Kidney epithelial cell (primary cell): ENCODE data around the gene DUSP2. TPM values are rescaled to one million over a fixed set of nuclear protein-coding genes. Genes with fewer than 3 reads are reported as not detected.

Experiments
- DNase-seq: peaks from one replicate; pipeline ENCODE4 v3.0.0-alpha.2; 2010; ENCODE audit warnings: low read depth
- H3K27me3 ChIP-seq: 2 replicates; pipeline ENCODE4 v1.6.0; 2011; ENCODE audit warnings: low read length; ENCODE audit not compliant: control insufficient read depth, insufficient read depth
- H3K36me3 ChIP-seq: 2 replicates; pipeline ENCODE4 v1.5.1; 2011; ENCODE audit warnings: low read length; ENCODE audit not compliant: control insufficient read depth, insufficient read depth
- H3K4me3 ChIP-seq: 2 replicates; pipeline ENCODE4 v1.5.1; 2011; ENCODE audit warnings: low read depth, mild to moderate bottlenecking, control low read depth, low read length
- total RNA-seq: library from RNA; depleted of rRNA; stranded (reverse); fragments of >200 nt; gene quantifications from 2 replicates; pipeline ENCODE4 v1.2.3, GENCODE V29; 2015
- TF ChIP-seq, protein P1 (sequence below): IDR thresholded peaks from 2 replicates; pipeline ENCODE4 v1.5.1; 2011; ENCODE audit warnings: mild to moderate bottlenecking, moderate library complexity, low read length, control low read depth, inconsistent platforms; ENCODE audit not compliant: insufficient read depth, poor library complexity, severe bottlenecking

DUSP2 gene
- total RNA-seq, 1 donor from 2014 or later: 1.7 TPM

DNA sequence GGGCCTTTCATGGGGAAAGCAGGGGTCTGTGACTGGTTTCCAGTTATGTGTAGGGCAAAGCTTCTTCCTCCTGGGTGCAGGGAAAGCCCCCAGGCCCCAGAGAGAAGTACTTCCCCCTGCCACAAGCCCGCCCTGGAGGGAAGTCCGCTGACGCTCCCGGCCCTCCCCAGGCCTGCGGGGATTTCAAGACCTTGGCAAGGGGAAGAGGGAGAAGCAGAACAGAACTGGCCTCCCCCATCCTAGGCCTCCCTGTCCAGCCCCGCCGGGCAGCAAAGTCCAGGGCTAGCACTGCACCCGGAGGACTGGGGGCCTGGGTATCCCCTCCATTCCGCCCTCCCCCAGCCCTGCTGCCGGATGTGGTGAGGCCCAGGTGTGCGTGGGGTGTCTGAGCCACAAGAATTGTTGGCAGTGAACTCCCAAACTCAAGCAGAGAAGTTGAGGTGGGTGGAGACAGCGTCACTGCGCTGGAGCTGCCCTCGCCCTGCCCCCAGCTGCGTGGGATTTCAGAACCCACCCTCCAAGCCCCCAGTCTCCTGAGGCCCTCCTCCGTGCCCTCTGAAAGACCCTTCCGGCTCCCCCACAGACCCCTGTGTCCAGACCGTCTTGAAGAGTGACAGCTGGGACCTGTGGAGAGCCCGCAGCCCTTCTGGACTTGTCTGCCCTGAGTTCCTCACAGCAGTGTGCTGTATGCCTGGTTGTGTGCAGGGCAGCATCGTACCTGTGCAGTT lies 1.1 kb upstream of the DUSP2 start:
- no peak for DNase-seq
- TF ChIP-seq, protein P1, sequence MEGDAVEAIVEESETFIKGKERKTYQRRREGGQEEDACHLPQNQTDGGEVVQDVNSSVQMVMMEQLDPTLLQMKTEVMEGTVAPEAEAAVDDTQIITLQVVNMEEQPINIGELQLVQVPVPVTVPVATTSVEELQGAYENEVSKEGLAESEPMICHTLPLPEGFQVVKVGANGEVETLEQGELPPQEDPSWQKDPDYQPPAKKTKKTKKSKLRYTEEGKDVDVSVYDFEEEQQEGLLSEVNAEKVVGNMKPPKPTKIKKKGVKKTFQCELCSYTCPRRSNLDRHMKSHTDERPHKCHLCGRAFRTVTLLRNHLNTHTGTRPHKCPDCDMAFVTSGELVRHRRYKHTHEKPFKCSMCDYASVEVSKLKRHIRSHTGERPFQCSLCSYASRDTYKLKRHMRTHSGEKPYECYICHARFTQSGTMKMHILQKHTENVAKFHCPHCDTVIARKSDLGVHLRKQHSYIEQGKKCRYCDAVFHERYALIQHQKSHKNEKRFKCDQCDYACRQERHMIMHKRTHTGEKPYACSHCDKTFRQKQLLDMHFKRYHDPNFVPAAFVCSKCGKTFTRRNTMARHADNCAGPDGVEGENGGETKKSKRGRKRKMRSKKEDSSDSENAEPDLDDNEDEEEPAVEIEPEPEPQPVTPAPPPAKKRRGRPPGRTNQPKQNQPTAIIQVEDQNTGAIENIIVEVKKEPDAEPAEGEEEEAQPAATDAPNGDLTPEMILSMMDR: no peak
- Histone ChIP-seq H3K27me3 (peaks cover 9% of the 10 kb centered on the region), H3K4me3 (no peak overlapping the region), H3K36me3 (no peaks in the 10 kb centered on the region)

DNA sequence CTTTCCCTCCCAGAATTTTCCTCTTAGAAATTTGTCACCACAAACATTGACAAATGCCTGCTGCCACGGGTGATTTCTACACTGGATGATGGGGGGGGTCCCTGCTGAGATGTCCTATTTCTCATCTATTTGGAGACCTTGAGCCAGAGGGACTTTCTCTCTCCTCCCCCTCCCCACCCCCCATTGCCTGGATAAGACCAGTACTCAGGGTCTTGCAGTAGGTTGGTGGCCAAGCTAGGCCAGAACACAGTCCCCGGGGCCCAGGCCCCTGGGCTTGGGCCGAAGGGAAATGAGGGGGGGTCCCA lies 560 bp upstream of the DUSP2 start:
- H3K4me3 ChIP-seq: no peak overlapping the region
- no peaks in the 10 kb centered on the region for H3K36me3 ChIP-seq
- H3K27me3 ChIP-seq: peaks cover 9% of the 10 kb centered on the region
- no peak for DNase-seq
- TF ChIP-seq, protein P1: no peak

DNA sequence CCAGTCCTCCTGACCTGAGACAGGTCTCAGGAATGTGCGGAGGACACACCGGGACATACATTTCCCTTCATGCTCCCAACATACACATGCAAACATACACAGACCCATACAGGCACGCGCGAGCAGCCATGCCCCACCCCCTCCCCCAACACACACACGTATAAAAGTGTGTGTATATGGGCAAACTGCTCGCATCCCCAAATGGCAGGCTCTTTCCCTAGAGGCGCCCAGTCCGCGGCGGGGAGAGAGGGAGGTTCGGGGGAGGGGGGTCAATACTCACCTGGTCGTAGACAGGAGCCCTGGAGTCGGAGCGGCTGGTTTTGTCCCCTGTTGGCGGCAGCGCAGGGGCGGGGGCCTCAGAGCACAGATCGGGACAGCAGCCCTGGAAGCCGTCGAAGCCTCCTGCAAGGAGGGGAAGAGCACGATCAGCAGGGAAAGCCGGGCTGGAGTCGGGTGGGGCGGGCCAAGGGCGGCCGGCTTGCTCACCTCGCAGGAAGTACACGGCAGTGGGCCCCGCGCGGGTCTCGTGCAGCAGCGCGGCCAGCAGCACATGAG lies 682 bp downstream of the DUSP2 start:
- TF ChIP-seq, protein P1: no peak
- no peaks in the 10 kb centered on the region for H3K36me3 ChIP-seq
- no peak for DNase-seq
- peaks cover 9% of the 10 kb centered on the region for H3K27me3 ChIP-seq
- H3K4me3 ChIP-seq: peak overlapping the region; percentile 35

DNA sequence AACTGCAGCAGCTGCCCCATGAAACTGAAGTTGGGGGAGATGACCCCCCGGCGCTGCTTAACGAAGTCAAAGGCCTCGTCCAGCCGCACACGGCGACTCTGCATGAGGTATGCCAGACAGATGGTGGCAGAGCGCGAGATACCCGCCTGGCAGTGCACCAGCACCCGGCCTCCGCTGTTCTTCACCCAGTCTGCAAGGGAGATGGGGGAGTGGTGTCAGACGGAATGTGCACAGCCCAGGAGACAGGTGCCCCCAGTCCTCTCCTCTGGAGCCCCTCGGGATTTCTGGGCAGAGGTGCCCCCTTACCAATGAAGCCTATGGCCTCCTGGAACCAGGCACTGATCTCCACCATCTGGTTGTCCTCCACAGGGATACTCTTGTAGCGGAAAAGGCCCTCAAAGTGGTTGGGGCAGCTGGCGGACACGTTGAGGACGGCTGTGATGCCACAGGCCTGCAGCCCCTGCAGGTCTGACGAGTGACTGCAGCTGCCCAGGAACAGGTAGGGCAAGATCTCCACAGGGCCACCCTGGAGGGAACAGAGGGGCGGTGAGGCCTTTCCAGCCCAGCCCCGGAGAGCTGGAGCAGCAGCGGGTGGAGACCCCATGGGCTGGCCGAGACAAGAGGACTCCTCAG lies 1.3 kb downstream of the DUSP2 start:
- TF ChIP-seq, protein P1: peak; percentile 26
- Histone ChIP-seq H3K27me3 (peaks cover 9% of the 10 kb centered on the region), H3K4me3 (no peak overlapping the region)

DNA sequence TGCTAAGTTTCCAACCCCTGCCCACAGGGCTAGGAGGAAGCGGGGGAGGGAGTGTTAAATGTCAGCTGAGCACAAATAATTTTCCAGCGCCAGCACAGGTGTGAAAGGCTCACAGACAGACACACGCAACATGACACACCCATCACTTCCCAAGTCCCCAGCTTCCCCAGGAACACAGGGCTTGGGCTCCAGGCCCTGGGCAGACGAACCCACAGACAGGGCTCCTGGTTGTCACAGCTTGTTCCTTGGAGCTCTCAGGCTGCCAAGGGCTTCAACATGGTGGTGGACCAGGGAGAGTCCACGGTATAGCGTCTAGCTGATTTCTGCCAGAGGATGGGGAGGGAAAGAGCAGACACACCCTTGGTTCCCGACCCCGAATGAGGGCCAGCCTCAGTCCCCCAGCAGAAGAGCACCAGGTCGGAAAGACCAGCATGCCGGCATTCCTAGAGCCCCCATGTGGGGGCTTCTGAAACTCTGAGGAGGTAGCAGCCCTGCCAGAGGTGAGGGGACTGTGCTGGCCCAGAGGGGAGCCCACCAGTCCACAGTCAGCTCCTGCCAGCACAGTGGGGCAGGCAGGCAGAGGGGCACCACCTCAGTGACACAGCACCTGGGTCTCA lies 1.9 kb downstream of the DUSP2 start:
- DNase-seq: no peak
- no peaks in the 10 kb centered on the region for H3K36me3 ChIP-seq
- TF ChIP-seq, protein P1: no peak
- peaks cover 6% of the 10 kb centered on the region for H3K27me3 ChIP-seq
- H3K4me3 ChIP-seq: no peak overlapping the region

More for the DNA sequence above, 1.3 kb downstream of the DUSP2 start:
- no peak for DNase-seq
- H3K36me3 ChIP-seq: no peaks in the 10 kb centered on the region
